Activated CD8-positive, alpha-beta T cell treated with anti-CD3 and anti-CD28 coated beads for 36 hours (primary cell): Measurements from ENCODE around the gene FAM167B. TPM values are rescaled to one million over a fixed set of nuclear protein-coding genes. Genes with fewer than 3 reads are reported as not detected.

ENCODE experiments used
- ATAC-seq: fragments of 200-7000 bp; cut with Tn5 transposase; one replicate; pipeline ENCODE4 v1.10.0; 2021; ENCODE audit warnings: mild to moderate bottlenecking, moderate library complexity
- CTCF ChIA-PET: fragments of 350-600 bp; sonication (Branson Sonifier 250); formaldehyde crosslinking; loops from one replicate; lab custom pipeline; 2021; ENCODE audit warnings: antibody characterized with exemption; lab: Charles Lee
- POLR2A ChIA-PET: fragments of 350-600 bp; sonication (Branson Sonifier 250); formaldehyde crosslinking; loops from one replicate; lab custom pipeline; 2021; ENCODE audit warnings: antibody characterized with exemption; lab: Charles Lee
- DNase-seq: peaks from one replicate; pipeline ENCODE4 v3.0.0-alpha.2; 2020
- H3K27ac Mint-ChIP-seq: one replicate; pipeline ENCODE4 v1.8.0; 2021; ENCODE audit warnings: mild to moderate bottlenecking, mixed read lengths
- H3K27me3 Mint-ChIP-seq: one replicate; pipeline ENCODE4 v1.8.0; 2021; ENCODE audit warnings: mixed read lengths
- H3K36me3 Mint-ChIP-seq: one replicate; pipeline ENCODE4 v1.8.0; 2021; ENCODE audit warnings: low read depth, mixed read lengths
- H3K4me1 Mint-ChIP-seq: one replicate; pipeline ENCODE4 v1.8.0; 2021; ENCODE audit warnings: low read depth, mixed read lengths
- H3K4me3 Mint-ChIP-seq: one replicate; pipeline ENCODE4 v1.8.0; 2021; ENCODE audit warnings: mild to moderate bottlenecking, moderate library complexity, mixed read lengths
- H3K9me3 Mint-ChIP-seq: one replicate; pipeline ENCODE4 v1.8.0; 2021; ENCODE audit warnings: mixed read lengths
- intact Hi-C: fragments of 100-400 bp; cut with micrococcal nuclease; formaldehyde crosslinking; loops from one replicate; pipeline ENCODE4 v1.10.0; 2022
- total RNA-seq, 2 experiments: library from RNA; stranded (reverse); gene quantifications; one replicate each; pipeline ENCODE4 v1.2.3, GENCODE V29; 2021
- TF ChIP-seq, protein P1 (sequence below): fragments of 200-600 bp; IDR thresholded peaks from one replicate; pipeline ENCODE4 v1.8.0; 2022; ENCODE audit warnings: antibody characterized with exemption, mild to moderate bottlenecking

Gene FAM167B
- total RNA-seq, 2 experiments from 2014 or later: 0.38 to 0.89 TPM

DNA sequence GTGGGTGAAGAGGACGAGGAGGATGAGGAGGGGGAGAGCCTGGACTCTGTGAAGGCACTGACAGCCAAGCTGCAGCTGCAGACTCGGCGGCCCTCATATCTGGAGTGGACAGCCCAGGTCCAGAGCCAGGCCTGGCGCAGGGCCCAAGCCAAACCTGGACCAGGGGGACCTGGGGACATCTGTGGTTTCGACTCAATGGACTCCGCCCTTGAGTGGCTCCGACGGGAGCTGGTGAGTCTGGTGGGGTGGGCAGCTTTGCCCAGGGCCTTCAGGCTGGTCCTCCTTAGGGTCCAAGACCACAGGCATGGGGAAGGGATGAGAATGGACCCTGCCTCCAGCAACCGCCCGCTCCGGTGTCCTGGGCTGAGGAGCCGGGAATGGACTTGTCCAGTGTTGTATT lies 430 bp downstream of the FAM167B start:
- DNase-seq: no peak
- H3K27me3 Mint-ChIP-seq: no peaks in the 10 kb centered on the region
- H3K9me3 Mint-ChIP-seq: no peaks in the 10 kb centered on the region
- ChIA-PET CTCF (interaction anchor here (1.1 to 7.4 kb wide), 22 partner anchors 8 to 164 kb away, joined by 3 to 56 read pairs (median 6); partner anchors contain the start of genes CCDC28B, HDAC1 and IQCC), POLR2A (interaction anchor here (0.7 to 9.1 kb wide), 8 partner anchors 13 to 112 kb away, joined by 3 to 93 read pairs (median 6); partner anchors contain the start of gene MARCKSL1)
- peak overlapping the region; percentile 95 for H3K27ac Mint-ChIP-seq
- peaks cover 43% of the 10 kb centered on the region for H3K4me1 Mint-ChIP-seq
- intact Hi-C loops: no loop called here
- TF ChIP-seq, protein P1, sequence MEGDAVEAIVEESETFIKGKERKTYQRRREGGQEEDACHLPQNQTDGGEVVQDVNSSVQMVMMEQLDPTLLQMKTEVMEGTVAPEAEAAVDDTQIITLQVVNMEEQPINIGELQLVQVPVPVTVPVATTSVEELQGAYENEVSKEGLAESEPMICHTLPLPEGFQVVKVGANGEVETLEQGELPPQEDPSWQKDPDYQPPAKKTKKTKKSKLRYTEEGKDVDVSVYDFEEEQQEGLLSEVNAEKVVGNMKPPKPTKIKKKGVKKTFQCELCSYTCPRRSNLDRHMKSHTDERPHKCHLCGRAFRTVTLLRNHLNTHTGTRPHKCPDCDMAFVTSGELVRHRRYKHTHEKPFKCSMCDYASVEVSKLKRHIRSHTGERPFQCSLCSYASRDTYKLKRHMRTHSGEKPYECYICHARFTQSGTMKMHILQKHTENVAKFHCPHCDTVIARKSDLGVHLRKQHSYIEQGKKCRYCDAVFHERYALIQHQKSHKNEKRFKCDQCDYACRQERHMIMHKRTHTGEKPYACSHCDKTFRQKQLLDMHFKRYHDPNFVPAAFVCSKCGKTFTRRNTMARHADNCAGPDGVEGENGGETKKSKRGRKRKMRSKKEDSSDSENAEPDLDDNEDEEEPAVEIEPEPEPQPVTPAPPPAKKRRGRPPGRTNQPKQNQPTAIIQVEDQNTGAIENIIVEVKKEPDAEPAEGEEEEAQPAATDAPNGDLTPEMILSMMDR: no peak
- ATAC-seq: no peak
- peaks cover 16% of the 10 kb centered on the region for H3K36me3 Mint-ChIP-seq
- peak overlapping the region; percentile 50 for H3K4me3 Mint-ChIP-seq

DNA sequence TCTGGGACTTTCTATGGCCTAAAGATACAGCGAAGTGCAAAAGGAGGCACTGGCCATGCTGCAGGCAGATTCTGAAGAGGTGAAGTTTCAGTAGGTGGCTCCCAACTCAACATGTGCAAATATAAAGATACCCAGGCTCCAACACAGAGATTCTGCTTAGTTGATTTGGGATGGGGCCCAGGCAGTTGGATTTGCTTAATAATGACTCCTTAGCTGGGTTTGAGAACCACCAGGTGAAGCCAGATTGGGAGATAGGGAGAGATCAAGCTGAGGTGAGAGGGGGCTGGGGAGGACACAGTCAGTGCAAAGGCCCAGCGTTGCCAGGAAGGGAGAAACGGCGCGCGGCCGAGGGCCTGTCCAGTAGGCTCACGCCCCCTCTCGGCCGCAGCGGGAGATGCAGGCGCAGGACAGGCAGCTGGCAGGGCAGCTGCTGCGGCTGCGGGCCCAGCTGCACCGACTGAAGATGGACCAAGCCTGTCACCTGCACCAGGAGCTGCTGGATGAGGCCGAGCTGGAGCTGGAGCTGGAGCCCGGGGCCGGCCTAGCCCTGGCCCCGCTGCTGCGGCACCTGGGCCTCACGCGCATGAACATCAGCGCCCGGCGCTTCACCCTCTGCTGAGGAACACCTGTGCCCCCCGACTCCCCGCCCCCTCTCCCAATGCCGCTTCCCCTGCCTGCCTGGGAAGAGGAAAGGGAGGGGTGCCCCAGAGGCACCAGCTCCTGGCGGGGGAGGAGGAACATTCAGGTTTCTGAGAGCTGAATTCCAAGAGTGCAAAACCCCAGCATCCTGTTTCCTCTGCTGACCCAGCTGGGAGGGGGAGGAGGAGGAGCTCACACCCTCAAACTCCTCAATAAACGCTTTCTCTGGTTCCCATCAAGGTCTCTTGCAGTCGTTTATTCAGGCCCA lies 1.2 kb downstream of the FAM167B start:
- ChIA-PET CTCF (interaction anchor here (0.6 to 7.4 kb wide), 45 partner anchors 8 to 175 kb away, joined by 3 to 56 read pairs (median 4); partner anchors contain the start of genes CCDC28B, DCDC2B, HDAC1 and IQCC), POLR2A (interaction anchor here (0.6 to 9.1 kb wide), 15 partner anchors 8 to 112 kb away, joined by 3 to 93 read pairs (median 8); partner anchors contain the start of genes HDAC1, MARCKSL1 and TXLNA)
- Mint-ChIP-seq H3K36me3 (peaks cover 24% of the 10 kb centered on the region), H3K4me3 (peak overlapping the region; percentile 50), H3K27ac (peak overlapping the region; percentile 99), H3K4me1 (peaks cover 41% of the 10 kb centered on the region), H3K27me3 (no peaks in the 10 kb centered on the region), H3K9me3 (no peaks in the 10 kb centered on the region)
- peak; percentile 92 for DNase-seq
- ATAC-seq: peak; percentile 21
- TF ChIP-seq, protein P1: peak; percentile 96
- intact Hi-C loops: no loop called here

DNA sequence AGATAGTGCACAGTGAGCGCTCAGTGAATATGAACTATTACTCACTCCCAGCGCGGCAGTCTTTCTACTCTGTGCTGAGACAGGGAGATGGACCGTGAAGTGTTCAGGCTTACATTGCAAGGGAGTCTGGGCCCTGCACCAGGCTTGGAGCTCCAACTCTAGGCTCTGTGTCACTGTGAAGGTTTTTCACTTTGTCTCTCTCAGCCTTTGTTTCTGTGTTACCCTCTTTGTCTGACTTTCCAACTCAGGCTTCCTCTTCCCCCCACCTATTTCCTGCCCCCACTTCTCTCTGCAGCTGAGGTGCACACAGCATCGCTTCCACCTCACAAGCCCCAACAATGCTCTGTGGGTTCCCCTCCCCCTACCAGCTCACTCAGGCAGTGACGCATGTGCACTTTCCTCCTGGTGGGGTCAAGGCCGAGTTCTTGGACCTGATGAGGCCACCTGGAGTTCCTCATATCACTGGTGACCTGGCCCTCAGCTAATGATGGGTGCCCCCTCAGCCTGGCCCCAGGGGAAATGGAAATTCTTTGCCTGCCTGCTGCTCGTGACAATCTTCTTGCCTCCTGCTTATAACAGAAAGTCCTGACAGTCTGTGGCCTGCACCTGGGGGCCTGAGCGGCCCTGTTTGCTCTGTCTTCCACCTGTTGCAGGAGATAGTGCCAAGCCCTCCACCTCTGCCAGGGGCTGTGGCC lies 3.0 kb downstream of the FAM167B start:
- H3K4me3 Mint-ChIP-seq: peak overlapping the region; percentile 100
- intact Hi-C loops: no loop called here
- H3K9me3 Mint-ChIP-seq: no peaks in the 10 kb centered on the region
- ATAC-seq (peak; percentile 70), DNase-seq (peak; percentile 94)
- ChIA-PET POLR2A (interaction anchor here (0.6 to 9.1 kb wide), 32 partner anchors 9 to 316 kb away, joined by 3 to 93 read pairs (median 5); partner anchors contain the start of genes BSDC1, CCDC28B, HDAC1 and MARCKSL1), CTCF (interaction anchor here (1.2 to 7.4 kb wide), 12 partner anchors 7 to 139 kb away, joined by 3 to 56 read pairs (median 8); partner anchors contain the start of genes HDAC1, MARCKSL1 and TXLNA)
- H3K27ac Mint-ChIP-seq: peak overlapping the region; percentile 99
- TF ChIP-seq, protein P1: no peak
- peaks cover 48% of the 10 kb centered on the region for H3K4me1 Mint-ChIP-seq
- peaks cover 36% of the 10 kb centered on the region for H3K36me3 Mint-ChIP-seq
- no peaks in the 10 kb centered on the region for H3K27me3 Mint-ChIP-seq

DNA sequence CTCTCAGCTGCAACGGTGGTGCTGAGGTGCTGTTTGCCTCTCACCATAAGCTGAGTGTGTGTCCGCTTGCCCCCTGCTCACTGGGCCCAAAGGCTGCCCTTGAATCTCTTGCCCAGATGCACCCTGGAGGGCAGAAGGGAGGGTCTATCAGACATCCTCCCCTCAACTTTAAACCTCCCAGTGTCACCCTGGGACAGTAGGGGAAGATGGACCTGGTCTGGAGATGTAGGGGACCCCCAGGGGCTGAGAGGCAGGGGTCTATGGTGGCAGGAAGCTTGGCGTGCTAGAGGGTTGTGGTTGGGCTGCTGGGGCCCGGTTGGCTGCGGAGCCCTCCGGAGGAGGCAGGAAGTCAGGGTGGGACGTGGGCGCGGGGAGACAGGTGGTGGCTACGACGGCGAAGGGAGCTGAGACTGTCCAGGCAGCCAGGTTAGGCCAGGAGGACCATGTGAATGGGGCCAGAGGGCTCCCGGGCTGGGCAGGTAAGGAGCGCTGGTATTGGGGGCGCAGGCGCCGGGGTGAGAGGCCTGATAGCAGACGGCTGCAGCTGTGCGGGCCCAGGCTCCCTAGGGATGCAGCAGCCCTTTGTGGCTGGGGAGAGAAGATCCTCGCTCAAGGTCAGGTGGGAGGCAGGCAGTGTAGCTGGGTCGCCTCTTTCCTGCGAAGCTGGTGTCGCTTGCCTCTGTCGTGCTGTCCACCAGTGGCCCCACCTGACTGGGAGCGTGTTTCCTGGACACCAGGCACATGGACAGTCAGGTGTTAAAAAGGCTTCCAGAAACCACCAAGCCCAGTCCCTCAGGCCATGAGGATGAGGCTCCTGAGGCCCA lies 4.1 kb downstream of the FAM167B start, which contains the start of gene LCK:
Gene LCK (plus strand): TSS at position 373 of the 824 bp plus-strand sequence. CDS start 23,065 bp downstream, outside the sequence.
- Mint-ChIP-seq H3K4me3 (peak within 1 kb of the TSS; percentile 100), H3K36me3 (peaks cover 42% of the 10 kb centered on the region), H3K27ac (peak within 1 kb of the TSS; percentile 99), H3K9me3 (no peaks in the 10 kb centered on the region), H3K4me1 (peaks cover 53% of the 10 kb centered on the region), H3K27me3 (no peaks in the 10 kb centered on the region)
- intact Hi-C loops: no loop called here
- peak; percentile 91 for DNase-seq
- POLR2A ChIA-PET: interaction anchor here (0.6 to 9.1 kb wide), 29 partner anchors 10 to 837 kb away, joined by 3 to 93 read pairs (median 5); partner anchors contain the start of genes BSDC1, CCDC28B, HDAC1 and MARCKSL1
- TF ChIP-seq, protein P1: no peak
- CTCF ChIA-PET: interaction anchor here (0.6 to 7.4 kb wide), 12 partner anchors 8 to 121 kb away, joined by 3 to 56 read pairs (median 4); partner anchors contain the start of genes HDAC1 and MARCKSL1
- ATAC-seq: peak; percentile 40
